Gastrocnemius medialis (tissue), 4 donors: Measurements from ENCODE around the gene RGS17. TPM values are rescaled to one million over a fixed set of nuclear protein-coding genes. Genes with fewer than 3 reads are reported as not detected.
"Not testable (repeated sequence)": the region's sequence is repeated elsewhere in the genome, so short reads cannot be mapped to it uniquely, and the experiment has no call there.

ENCODE experiments used
- ATAC-seq, 2 donors: fragments of 150-250 bp; one replicate each; pipeline ENCODE4 v1.9.1; 2016
- DNase-seq, 2 donors: peaks; one replicate each; pipeline ENCODE4 v3.0.0-alpha.2; 2019
- H3K27ac ChIP-seq, 4 donors: fragments of 200-600 bp; sonication (generic); 1 replicate in 1 of 4; 2 replicates in 3 of 4; pipeline ENCODE4 v1.5.1; 2016 to 2018; ENCODE audit warnings: mild to moderate bottlenecking in 2 of 4, moderate library complexity in 1 of 4
- H3K27me3 ChIP-seq, 3 donors: fragments of 200-600 bp; sonication (generic) in 2 of 3; 1 replicate in 1 of 3; 2 replicates in 2 of 3; pipeline versions ENCODE4 v1.5.1 to v1.6.0; 2016 to 2019; ENCODE audit warnings: mild to moderate bottlenecking in 1 of 3, moderate library complexity in 1 of 3
- H3K36me3 ChIP-seq, 2 donors: fragments of 200-600 bp; sonication (generic) in 1 of 2; one replicate each; pipeline ENCODE4 v1.5.1; 2017 to 2018
- H3K4me1 ChIP-seq, 2 donors: fragments of 200-600 bp; sonication (generic) in 1 of 2; one replicate each; pipeline ENCODE4 v1.5.1; 2016 to 2017; ENCODE audit warnings: mild to moderate bottlenecking in 2 of 2
- H3K4me3 ChIP-seq, 4 donors: fragments of 200-600 bp; sonication (generic) in 3 of 4; 1 replicate in 1 of 4; 2 replicates in 3 of 4; pipeline ENCODE4 v1.5.1; 2016 to 2019; ENCODE audit warnings: mild to moderate bottlenecking in 2 of 4
- H3K9me3 ChIP-seq, 3 donors: fragments of 200-600 bp; sonication (generic) in 2 of 3; 1 replicate in 1 of 3; 2 replicates in 2 of 3; pipeline ENCODE4 v1.5.1; 2016 to 2019
- POLR2A ChIP-seq, 2 donors: fragments of 450-650 bp; IDR thresholded peaks; one replicate each; pipeline ENCODE4 v1.6.1; 2017; ENCODE audit warnings: antibody characterized with exemption in 2 of 2, mild to moderate bottlenecking in 2 of 2, moderate library complexity in 2 of 2
- in situ Hi-C, 4 donors: fragments of 200-750 bp; cut with MboI; loops; one replicate each; pipeline versions ENCODE4 v1.15.0 to v1.8.0; 2017; ENCODE audit warnings: low sequenced_read_pairs in 4 of 4
- intact Hi-C: fragments of 100-400 bp; cut with DNase I; formaldehyde crosslinking; loops from one replicate; pipeline ENCODE4 v1.15.1; 2023; ENCODE audit warnings: low total_unique reads
- total RNA-seq, 4 donors: library from RNA; depleted of rRNA; stranded (reverse); fragments of >200 nt; gene quantifications; one replicate each; pipeline versions ENCODE4 v1.1.0 to v1.2.3, GENCODE V29; 2016
- TF ChIP-seq, protein P1 (sequence below), 5 experiments: fragments of 450-650 bp in 3 of 5; fragments of 200-600 bp in 2 of 5; sonication (generic) in 2 of 5; IDR thresholded peaks in 4 of 5; conservative IDR thresholded peaks in 1 of 5; 1 replicate in 4 of 5; 2 replicates in 1 of 5; pipeline ENCODE4 v1.5.1; 2016 to 2019; ENCODE audit warnings: antibody characterized with exemption in 5 of 5, mild to moderate bottlenecking in 3 of 5, moderate library complexity in 3 of 5

Gene RGS17
- total RNA-seq, 4 donors from 2014 or later, result 0.11 TPM; not detected in 3

DNA sequence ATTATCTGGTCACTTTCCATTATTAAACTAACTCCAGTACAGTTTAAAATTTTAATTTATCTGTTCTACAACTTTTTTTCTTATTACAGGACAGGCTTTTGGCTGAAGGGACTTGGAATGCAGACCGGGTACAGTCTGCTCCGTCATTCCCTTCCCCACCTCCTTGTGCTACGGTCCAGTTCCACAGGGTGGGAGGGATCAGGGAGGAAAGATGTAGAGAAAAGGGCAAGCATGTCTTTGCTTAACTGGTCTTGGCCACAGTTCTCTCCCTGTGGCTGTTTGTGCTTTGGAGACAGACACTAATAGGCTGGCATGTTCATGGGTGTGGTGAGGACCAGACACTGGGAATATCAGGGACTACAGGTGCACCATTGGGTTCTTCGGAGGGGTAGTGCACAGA is 12.1 kb upstream of the RGS17 start:
- DNase-seq (no peak), ATAC-seq (no peak)
- TF ChIP-seq, protein P1, sequence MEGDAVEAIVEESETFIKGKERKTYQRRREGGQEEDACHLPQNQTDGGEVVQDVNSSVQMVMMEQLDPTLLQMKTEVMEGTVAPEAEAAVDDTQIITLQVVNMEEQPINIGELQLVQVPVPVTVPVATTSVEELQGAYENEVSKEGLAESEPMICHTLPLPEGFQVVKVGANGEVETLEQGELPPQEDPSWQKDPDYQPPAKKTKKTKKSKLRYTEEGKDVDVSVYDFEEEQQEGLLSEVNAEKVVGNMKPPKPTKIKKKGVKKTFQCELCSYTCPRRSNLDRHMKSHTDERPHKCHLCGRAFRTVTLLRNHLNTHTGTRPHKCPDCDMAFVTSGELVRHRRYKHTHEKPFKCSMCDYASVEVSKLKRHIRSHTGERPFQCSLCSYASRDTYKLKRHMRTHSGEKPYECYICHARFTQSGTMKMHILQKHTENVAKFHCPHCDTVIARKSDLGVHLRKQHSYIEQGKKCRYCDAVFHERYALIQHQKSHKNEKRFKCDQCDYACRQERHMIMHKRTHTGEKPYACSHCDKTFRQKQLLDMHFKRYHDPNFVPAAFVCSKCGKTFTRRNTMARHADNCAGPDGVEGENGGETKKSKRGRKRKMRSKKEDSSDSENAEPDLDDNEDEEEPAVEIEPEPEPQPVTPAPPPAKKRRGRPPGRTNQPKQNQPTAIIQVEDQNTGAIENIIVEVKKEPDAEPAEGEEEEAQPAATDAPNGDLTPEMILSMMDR (IDR thresholded peaks at IDR 0.05 in 4 of 5, conservative IDR thresholded peaks at IDR 0.05 in 1 of 5), result no peak
- TF ChIP-seq POLR2A (IDR thresholded peaks at IDR 0.05), result no peak
- Histone ChIP-seq H3K4me3 (no peak overlapping the region), H3K4me1 (no peaks in the 10 kb centered on the region), H3K27ac (no peak overlapping the region), H3K27me3 (no peaks in the 10 kb centered on the region), H3K36me3 (no peaks in the 10 kb centered on the region), H3K9me3 (no peaks in the 10 kb centered on the region)
- intact Hi-C loops (no loop called here), in situ Hi-C loops (no loop called here)

GRCh38 chr6:153140299-153140698 is 9.2 kb upstream of the RGS17 start:
- Histone ChIP-seq H3K9me3 (no peaks in the 10 kb centered on the region), H3K4me3 (no peak overlapping the region), H3K4me1 (no peaks in the 10 kb centered on the region), H3K27ac (no peak overlapping the region), H3K36me3 (no peaks in the 10 kb centered on the region), H3K27me3 (no peaks in the 10 kb centered on the region)
- TF ChIP-seq, protein P1 (IDR thresholded peaks at IDR 0.05 in 4 of 5, conservative IDR thresholded peaks at IDR 0.05 in 1 of 5), result no peak
- no peak for TF ChIP-seq POLR2A (IDR thresholded peaks at IDR 0.05)
- in situ Hi-C loops, result no loop called here
- intact Hi-C loops, result no loop called here
- ATAC-seq, result no peak
- DNase-seq, result no peak

DNA sequence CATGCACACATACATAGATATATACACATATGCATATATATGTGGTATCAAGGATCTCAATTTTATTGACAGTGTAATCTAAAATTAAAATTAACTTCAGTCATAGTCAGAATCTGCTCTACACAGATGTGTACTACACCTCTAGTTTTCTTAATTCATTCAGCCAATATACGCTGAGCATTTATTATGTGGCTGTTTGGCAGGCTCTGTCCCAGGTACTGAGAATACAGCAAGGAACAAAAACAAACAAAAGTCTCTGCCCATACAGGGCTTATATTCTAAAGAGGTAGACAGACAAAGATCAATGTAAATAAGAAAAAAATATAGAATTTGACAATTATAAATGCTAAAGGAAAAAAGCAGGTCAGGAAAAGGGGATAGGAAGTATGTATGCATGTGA is 7.8 kb upstream of the RGS17 start:
- in situ Hi-C loops, result no loop called here
- intact Hi-C loops, result no loop called here
- no peak for ATAC-seq

DNA sequence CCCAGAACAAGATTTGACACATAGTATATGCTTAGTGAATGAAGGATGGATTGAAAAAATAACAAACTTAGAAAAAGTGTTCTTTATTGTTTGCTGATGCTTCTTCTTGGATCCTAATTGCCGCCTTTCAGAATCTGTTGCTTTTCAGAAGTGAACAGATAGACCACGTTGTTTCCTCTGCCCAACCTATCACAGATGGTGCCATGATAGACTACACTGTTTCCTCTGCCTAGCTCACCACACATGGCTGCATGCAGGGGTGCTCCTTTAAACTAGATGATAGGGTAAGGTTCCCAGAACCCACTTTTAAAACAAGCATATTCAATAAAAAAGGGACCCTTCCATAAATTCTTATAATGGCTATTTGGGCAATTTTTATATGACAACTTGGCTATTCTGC is 4.6 kb upstream of the RGS17 start:
- no peak for TF ChIP-seq POLR2A (IDR thresholded peaks at IDR 0.05)
- TF ChIP-seq, protein P1 (IDR thresholded peaks at IDR 0.05 in 4 of 5, conservative IDR thresholded peaks at IDR 0.05 in 1 of 5), result no peak
- DNase-seq (no peak), ATAC-seq (no peak)
- H3K4me3 ChIP-seq, result no peak overlapping the region
- no peaks in the 10 kb centered on the region for H3K4me1 ChIP-seq
- H3K27ac ChIP-seq, result no peak overlapping the region
- no peaks in the 10 kb centered on the region for H3K36me3 ChIP-seq
- no peaks in the 10 kb centered on the region for H3K27me3 ChIP-seq
- in situ Hi-C loops, result no loop called here
- H3K9me3 ChIP-seq, result no peaks in the 10 kb centered on the region
- intact Hi-C loops, result no loop called here

More for the DNA sequence above, 7.8 kb upstream of the RGS17 start:
- H3K27me3 ChIP-seq, result no peaks in the 10 kb centered on the region
- H3K4me3 ChIP-seq, result no peak overlapping the region
- DNase-seq, result no peak
- no peaks in the 10 kb centered on the region for H3K9me3 ChIP-seq
- no peaks in the 10 kb centered on the region for H3K4me1 ChIP-seq
- no peaks in the 10 kb centered on the region for H3K36me3 ChIP-seq
- H3K27ac ChIP-seq, result no peak overlapping the region
- TF ChIP-seq, protein P1 (IDR thresholded peaks at IDR 0.05 in 4 of 5, conservative IDR thresholded peaks at IDR 0.05 in 1 of 5), result no peak
- no peak for TF ChIP-seq POLR2A (IDR thresholded peaks at IDR 0.05)

DNA sequence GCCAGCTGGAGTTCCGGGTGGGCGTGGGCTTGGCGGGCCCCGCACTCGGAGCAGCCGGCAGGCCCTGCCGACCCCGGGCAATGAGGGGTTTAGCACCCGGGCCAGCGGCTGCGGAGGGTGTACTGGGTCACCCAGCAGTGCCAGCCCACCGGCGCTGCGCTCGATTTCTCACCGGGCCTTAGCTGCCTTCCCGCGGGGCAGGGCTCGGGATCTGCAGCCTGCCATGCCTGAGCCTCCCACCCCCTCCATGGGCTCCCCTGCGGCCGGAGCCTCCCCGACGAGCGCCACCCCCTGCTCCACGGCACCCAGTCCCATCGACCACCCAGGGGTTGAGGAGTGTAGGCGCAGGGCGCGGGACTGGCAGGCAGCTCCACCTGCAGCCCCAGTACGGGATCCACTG is 2.6 kb upstream of the RGS17 start:
- H3K36me3 ChIP-seq, in situ Hi-C loops, H3K9me3 ChIP-seq, H3K4me3 ChIP-seq, H3K27ac ChIP-seq, DNase-seq, intact Hi-C loops, ATAC-seq: not testable (repeated sequence)
- H3K4me1 ChIP-seq, result peaks cover 11 to 12% of the 10 kb centered on the region in 2 donors
- peaks cover 15 to 19% (median 17%) of the 10 kb centered on the region in 3 donors for H3K27me3 ChIP-seq
